BJ (cell line): ENCODE data around the gene CCDC7. TPM values are rescaled to one million over a fixed set of nuclear protein-coding genes. Genes with fewer than 3 reads are reported as not detected.
"Not testable (repeated sequence)": the region's sequence is repeated elsewhere in the genome, so short reads cannot be mapped to it uniquely, and the experiment has no call there.

Source experiments
- CTCF ChIA-PET: fragments of 350-600 bp; formaldehyde crosslinking; extraction: SDS; loops from one replicate; lab custom pipeline; 2021; ENCODE audit warnings: antibody characterized with exemption, inconsistent platforms; lab: Yijun Ruan, JAX
- POLR2A ChIA-PET: fragments of 300-600 bp; sonication (Branson Sonifier 250); formaldehyde crosslinking; extraction: SDS; loops from one replicate; lab custom pipeline; 2021; ENCODE audit warnings: antibody characterized with exemption; lab: Charles Lee
- DNase-seq: peaks from one replicate; pipeline ENCODE4 v3.0.0-alpha.2; 2011; ENCODE audit warnings: low read depth
- H3K27me3 ChIP-seq: 2 replicates; pipeline ENCODE4 v1.6.0; 2011; ENCODE audit warnings: low read length; ENCODE audit not compliant: control insufficient read depth, insufficient read depth
- H3K36me3 ChIP-seq: 2 replicates; pipeline ENCODE4 v1.5.1; 2011; ENCODE audit warnings: low read length; ENCODE audit not compliant: control insufficient read depth, insufficient read depth
- H3K4me3 ChIP-seq: 2 replicates; pipeline ENCODE4 v1.5.1; 2011; ENCODE audit warnings: low read depth, mild to moderate bottlenecking, control low read depth, low read length
- polyA plus RNA-seq: library from polyadenylated mRNA; depleted of rRNA; stranded (reverse); fragments of >200 nt; gene quantifications from 2 replicates; pipeline ENCODE4 v1.2.3, GENCODE V29; 2011
- TF ChIP-seq, protein P1 (sequence below): IDR thresholded peaks from 2 replicates; pipeline ENCODE4 v1.5.1; 2011; ENCODE audit warnings: low read depth, mild to moderate bottlenecking, control low read depth, inconsistent platforms, low read length, moderate library complexity; ENCODE audit not compliant: insufficient read depth

The CCDC7 gene
- polyA plus RNA-seq, 1 experiment: 0.52 TPM

DNA sequence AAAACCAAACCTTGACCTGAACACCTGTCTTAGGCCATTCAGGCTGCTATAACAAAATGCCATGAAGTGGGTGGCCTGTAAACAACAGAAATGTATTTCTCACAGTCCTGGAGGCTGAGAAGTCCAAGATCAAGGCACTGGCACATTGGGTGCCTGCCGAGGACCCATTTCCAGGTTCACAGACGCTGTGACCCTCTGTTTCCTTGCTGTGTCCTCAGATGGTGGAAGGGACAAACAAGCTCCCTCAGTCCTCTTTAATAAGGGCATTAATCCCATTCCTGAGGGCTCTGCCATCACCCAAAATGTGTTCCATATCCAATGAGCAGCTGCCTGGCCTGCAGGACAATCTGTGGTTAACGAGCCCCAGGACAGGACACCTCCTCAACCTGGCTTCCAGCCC is 444.5 kb downstream of the CCDC7 start:
- CTCF ChIA-PET: no interaction called here
- Histone ChIP-seq H3K4me3 (no peak overlapping the region), H3K27me3 (no peaks in the 10 kb centered on the region), H3K36me3 (peaks cover 2% of the 10 kb centered on the region)
- POLR2A ChIA-PET: no interaction called here
- no peak for DNase-seq
- TF ChIP-seq, protein P1, sequence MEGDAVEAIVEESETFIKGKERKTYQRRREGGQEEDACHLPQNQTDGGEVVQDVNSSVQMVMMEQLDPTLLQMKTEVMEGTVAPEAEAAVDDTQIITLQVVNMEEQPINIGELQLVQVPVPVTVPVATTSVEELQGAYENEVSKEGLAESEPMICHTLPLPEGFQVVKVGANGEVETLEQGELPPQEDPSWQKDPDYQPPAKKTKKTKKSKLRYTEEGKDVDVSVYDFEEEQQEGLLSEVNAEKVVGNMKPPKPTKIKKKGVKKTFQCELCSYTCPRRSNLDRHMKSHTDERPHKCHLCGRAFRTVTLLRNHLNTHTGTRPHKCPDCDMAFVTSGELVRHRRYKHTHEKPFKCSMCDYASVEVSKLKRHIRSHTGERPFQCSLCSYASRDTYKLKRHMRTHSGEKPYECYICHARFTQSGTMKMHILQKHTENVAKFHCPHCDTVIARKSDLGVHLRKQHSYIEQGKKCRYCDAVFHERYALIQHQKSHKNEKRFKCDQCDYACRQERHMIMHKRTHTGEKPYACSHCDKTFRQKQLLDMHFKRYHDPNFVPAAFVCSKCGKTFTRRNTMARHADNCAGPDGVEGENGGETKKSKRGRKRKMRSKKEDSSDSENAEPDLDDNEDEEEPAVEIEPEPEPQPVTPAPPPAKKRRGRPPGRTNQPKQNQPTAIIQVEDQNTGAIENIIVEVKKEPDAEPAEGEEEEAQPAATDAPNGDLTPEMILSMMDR: no peak

DNA sequence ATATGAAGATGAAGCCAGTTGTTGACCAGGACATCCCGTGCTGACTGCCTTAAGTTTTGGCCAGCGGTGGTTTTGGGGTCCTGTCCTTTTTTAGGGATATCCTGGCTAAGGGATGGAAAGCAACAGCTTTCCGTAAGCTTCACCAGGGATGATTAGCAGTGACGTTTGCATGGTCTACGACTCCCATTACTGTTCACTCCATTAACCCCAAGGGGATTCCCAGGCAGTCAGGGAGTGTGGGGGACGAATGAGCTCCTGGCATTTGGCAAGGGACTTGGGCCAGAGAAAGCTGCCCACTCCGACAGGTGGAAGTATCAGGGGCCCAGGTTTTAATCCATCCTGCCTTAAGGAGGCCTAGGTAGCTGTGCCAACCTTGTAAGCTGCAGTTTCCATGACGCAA is 445.3 kb downstream of the CCDC7 start:
- Histone ChIP-seq H3K27me3 (no peaks in the 10 kb centered on the region), H3K4me3 (no peak overlapping the region), H3K36me3 (peaks cover 2% of the 10 kb centered on the region)
- DNase-seq: no peak
- TF ChIP-seq, protein P1: no peak
- POLR2A ChIA-PET: no interaction called here
- CTCF ChIA-PET: interaction anchor here (0.7 kb wide), 1 partner anchor 119 kb away, joined by 3 read pairs; no protein-coding TSS in a partner anchor

DNA sequence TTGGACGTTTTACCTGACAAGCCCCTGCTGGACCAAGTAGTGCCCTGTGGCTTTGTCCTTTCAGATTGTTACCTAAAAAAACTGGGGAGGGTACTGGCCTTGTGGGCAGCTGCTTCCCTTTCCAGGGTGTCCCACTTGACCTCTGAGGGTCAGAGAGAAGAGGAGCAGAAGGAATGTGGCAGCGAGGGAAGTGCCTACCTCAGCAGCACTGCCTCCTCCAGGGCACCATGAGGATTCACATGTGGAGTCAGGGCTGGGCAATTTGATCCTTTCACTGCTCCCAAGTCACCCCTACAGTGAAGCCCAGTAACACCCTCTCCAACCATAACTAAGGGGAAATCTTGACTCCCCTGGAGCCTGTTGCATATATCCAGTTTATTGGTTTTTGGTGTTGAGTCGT is 447.5 kb downstream of the CCDC7 start:
- H3K36me3 ChIP-seq: peaks cover 4% of the 10 kb centered on the region; the same call in 1 of the 2 replicates
- H3K27me3 ChIP-seq: no peaks in the 10 kb centered on the region
- DNase-seq: no peak
- POLR2A ChIA-PET: no interaction called here
- CTCF ChIA-PET: no interaction called here
- no peak overlapping the region for H3K4me3 ChIP-seq
- TF ChIP-seq, protein P1: no peak

DNA sequence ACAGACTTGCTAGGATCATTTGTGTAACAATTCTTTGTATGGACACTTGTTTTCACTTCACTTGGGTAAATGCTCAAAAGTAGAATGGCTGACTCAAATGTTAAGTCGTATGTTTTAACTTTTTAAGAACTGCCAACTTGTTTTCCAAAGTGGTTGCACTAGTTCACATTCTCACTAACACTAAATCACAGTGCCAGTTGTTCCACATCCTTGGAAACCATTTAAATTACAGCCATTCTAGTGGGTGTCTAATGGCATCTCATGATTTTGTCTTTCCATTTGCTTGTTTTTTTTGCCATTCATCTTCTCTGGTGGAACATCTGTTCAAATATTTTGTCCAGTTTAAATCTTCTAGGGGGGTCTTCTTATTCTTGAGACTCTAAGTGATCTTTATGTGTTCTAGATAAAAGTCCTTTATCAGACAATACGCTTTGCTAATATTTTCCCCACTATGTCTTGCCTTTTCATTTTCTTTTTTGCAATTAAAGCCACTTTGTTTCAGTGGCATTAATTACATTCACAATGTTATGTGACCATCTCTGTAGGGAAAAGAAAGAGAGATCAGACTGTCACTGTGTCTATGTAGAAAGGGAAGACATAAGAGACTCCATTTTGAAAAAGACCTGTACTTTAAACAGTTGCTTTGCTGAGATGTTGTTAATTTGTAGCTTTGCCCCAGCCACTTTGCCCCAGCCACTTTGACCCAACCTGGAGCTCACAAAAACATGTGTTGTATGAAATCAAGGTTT is 448.1 kb downstream of the CCDC7 start:
- no peak overlapping the region for H3K4me3 ChIP-seq
- POLR2A ChIA-PET: no interaction called here
- DNase-seq: no peak
- H3K27me3 ChIP-seq: no peaks in the 10 kb centered on the region
- CTCF ChIA-PET: no interaction called here
- H3K36me3 ChIP-seq: peaks cover 4% of the 10 kb centered on the region; the same call in 1 of the 2 replicates
- TF ChIP-seq, protein P1: no peak

DNA sequence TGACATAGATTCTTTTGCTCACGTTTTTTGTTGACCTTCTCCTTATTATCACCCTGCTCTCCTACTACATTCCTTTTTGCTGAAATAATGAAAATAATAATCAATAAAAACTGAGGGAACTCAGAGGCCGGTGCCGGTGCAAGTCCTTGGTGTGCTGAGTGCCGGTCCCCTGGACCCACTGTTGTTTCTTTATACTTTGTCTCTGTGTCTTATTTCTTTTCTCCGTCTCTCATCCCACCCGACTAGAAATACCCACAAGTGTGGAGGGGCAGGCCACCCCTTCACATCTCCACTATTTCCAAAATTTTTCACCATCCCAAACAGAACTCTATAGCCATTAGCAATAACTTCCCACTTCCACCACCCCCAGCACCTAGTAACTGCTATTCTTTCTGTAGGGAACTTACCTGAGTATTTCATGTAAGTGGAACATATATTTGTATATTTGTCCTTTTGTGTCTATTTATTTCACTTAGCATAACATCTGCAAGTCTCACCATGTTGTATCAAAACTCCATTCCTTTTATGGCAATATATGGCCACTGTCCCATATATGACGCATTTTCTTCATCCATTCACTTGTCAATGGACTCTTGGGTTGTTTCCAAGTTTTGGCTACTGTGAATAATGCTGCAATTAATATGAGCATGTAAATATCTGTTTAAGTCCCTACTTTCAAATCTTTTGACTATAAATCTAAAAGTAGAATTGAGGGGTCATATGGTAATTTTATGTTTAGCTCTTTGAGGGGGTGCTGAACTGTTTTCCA is 449.4 kb downstream of the CCDC7 start:
- H3K36me3 ChIP-seq, H3K4me3 ChIP-seq, CTCF ChIA-PET, POLR2A ChIA-PET, DNase-seq, H3K27me3 ChIP-seq: not testable (repeated sequence)
